ENCODE results near the gene SLC29A1. TPM values are rescaled to one million over a fixed set of nuclear protein-coding genes. Genes with fewer than 3 reads are reported as not detected.
"Not testable (repeated sequence)": the region's sequence is repeated elsewhere in the genome, so short reads cannot be mapped to it uniquely, and the experiment has no call there.

The SLC29A1 gene
- total RNA-seq, 1 experiment from 2014 or later, result 130 TPM

DNA sequence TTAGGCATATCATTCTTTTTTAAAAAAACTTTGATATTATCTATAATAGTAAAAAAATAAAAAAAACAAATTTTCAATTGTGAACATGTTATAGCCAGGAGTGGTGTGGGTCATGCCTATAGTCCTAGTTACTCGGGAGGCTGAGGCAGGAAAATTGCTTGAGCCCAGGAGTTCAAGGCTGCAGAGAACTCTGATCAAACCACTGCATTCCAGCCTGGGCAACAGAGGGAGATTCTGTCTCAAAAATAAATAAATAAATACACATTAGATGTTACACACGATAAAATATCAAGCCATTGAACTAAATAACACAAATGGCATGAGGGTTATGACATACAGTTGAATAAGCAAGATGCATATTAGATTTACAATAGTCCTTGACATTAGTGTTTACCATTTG lies 34.6 kb upstream of the SLC29A1 start:
- H3K4me3 ChIP-seq, result no peak overlapping the region
- H3K9me3 ChIP-seq, result no peaks in the 10 kb centered on the region
- no peaks in the 10 kb centered on the region for H3K36me3 ChIP-seq
- no peaks in the 10 kb centered on the region; the same call in 1 of the 2 replicates for H3K27me3 ChIP-seq
- no peak for DNase-seq

DNA sequence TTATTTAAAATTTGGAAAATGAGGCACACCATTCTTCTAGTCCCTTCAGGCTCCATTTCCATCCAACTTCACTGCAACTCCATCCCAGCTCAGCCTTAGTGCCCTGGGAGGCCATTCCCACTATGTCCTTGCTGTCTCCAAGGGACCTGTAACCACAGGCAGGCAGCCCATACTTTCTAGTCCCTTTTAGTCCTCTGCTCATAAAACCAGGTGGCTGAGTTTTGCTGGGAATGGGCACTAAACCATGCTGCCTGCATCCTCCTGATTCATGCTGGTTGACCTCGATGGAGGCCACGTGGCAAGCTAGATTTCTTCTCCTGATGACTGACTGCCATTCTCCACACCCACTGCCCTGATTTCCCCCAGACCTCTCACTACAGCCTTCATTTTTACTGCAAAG lies 34.1 kb upstream of the SLC29A1 start:
- H3K27me3 ChIP-seq, result no peaks in the 10 kb centered on the region; the same call in 1 of the 2 replicates
- no peaks in the 10 kb centered on the region for H3K36me3 ChIP-seq
- H3K9me3 ChIP-seq, result no peaks in the 10 kb centered on the region
- DNase-seq, result no peak
- no peak overlapping the region for H3K4me3 ChIP-seq

DNA sequence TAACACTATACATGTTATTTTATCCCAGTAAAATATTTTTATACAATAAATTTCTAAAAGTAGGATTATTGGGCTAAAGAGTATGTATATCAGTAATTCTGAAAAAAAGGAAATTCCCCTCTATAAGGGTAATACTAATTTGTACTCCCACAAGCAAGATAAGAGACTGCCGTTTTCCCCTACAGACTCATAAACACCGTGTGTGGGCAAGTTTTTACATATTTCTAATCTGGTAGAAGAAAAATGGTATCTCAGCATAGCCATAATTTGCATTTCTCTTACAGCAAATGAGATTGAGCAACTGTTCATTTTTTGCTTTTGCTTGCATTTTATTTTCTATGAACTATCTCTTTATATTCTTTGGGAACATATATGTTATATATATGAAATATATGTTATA lies 32.7 kb upstream of the SLC29A1 start:
- no peaks in the 10 kb centered on the region for H3K36me3 ChIP-seq
- no peak for DNase-seq
- H3K4me3 ChIP-seq, result no peak overlapping the region
- H3K27me3 ChIP-seq, result no peaks in the 10 kb centered on the region
- no peaks in the 10 kb centered on the region for H3K9me3 ChIP-seq

DNA sequence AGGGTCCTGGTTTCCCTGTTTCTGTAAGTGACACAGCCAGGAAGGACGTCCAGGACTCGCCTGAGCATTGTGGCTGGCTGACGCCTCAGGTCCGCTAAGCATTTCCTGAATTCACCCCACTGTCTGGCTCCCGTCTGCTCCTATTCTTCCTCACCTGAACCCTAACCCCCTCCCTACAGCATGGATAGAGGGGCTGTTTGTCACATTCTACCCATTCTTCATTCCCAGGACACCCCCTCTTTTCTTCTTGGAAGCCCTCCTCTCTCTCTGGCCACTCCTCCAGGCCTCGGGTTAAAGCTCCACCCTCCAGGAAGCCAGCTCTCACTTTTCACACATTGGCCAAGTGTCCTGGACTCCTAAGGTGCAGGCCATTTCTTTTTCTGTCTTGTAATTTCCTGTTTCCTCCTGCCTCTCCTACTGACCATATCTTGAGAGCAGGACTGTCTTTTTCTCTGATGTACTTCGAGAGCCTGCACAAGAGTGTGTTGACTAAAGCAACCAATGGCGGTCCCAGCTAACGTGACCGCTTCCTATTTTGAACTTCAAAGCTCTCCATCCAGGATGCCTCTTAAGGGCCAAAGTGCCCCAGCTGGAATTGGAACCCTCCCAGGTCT lies 30.9 kb upstream of the SLC29A1 start:
- Histone ChIP-seq H3K4me3 (no peak overlapping the region), H3K9me3 (no peaks in the 10 kb centered on the region), H3K27me3 (no peaks in the 10 kb centered on the region), H3K36me3 (no peaks in the 10 kb centered on the region)
- no peak for DNase-seq

DNA sequence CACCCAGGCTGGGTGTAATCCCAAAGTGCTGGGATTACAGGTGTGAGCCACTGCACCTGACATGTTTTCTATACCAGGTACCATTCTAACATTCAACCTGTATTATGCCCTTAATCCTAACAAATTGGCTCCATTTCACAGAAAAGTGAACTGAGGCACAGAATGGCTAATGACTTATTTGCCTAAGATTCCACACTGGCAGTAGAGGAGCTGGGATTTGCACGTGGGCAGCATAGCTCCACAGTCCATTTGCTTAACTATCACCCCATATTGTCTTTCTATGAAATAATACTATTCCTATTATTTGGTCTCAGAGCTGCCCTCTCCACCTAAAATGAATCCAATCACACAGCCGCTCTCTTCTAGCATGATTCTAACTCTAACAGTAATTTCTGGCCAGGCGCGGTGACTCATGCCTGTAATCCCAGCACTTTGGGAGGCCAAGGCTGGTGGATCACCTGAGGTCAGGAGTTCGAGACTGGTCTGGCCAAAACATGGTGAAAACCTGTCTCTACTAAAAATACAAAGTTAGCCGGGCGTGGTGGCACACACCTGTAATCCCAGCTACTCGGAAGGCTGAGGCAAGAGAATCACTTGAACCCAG lies 30.0 kb upstream of the SLC29A1 start:
- no peak for DNase-seq
- H3K4me3 ChIP-seq, result no peak overlapping the region
- no peaks in the 10 kb centered on the region for H3K27me3 ChIP-seq
- no peaks in the 10 kb centered on the region for H3K9me3 ChIP-seq
- no peaks in the 10 kb centered on the region for H3K36me3 ChIP-seq

DNA sequence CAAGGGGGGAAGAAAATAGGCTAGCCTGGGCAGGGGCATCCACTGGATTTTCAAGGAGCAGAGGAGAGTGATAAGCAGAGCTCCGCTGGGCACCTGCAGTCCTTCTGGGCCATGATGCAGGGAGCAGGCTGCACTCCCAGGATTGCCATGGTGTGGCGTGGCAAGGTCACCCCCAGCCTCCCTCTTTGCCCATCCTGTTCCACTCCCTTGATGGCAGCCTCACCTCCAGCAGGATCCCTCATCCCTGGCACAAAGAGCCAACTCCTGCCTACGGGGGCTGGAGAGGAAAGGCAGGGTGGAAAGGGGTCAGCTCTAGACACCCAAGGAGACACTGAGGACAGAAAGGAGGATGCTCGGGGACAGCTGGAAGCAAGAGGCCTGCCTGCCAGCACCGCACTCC lies 29.1 kb upstream of the SLC29A1 start:
- Histone ChIP-seq H3K36me3 (no peaks in the 10 kb centered on the region), H3K9me3 (no peaks in the 10 kb centered on the region), H3K4me3 (no peak overlapping the region), H3K27me3 (no peaks in the 10 kb centered on the region)
- no peak for DNase-seq

DNA sequence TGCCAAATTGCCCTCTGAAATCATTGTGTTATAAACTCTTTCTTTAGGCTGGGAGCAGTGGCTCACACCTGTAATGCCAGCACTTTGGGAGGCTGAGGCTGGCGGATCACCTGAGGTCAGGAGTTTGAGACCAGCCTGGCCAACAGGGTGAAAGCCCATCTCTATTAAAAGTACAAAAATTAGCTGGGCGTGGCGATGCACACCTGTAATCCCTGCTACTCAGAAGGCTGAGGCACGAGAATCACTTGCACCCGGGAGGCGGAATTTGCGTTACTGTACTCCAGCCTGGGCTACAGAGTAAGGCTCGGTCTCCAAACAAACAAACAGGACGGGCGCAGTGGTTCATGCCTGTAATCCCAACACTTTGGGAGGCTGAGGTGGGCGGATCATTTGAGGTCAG lies 27.0 kb upstream of the SLC29A1 start:
- DNase-seq, H3K27me3 ChIP-seq, H3K4me3 ChIP-seq, H3K36me3 ChIP-seq, H3K9me3 ChIP-seq: not testable (repeated sequence)

DNA sequence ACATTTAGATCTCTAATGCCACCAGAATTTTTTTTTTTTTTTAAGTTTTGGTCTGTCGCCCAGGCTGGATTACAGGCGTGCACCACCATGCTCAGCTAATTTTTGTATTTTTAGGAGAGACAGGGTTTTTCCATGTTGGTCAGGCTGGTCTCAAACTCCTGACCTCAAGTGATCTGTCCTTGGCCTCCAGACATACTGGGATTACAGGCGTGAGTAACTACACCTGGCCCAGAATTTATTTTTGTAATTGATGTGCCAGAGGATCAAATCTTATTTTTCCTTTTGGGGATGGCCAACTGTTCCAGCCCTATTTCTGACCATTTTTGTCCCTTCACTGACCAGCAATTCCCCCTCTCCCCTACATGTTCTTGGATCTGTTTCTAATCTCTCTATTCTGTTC lies 24.7 kb upstream of the SLC29A1 start:
- no peaks in the 10 kb centered on the region for H3K27me3 ChIP-seq
- no peak overlapping the region for H3K4me3 ChIP-seq
- DNase-seq, result peak; percentile 70
- no peaks in the 10 kb centered on the region for H3K9me3 ChIP-seq
- no peaks in the 10 kb centered on the region for H3K36me3 ChIP-seq

DNA sequence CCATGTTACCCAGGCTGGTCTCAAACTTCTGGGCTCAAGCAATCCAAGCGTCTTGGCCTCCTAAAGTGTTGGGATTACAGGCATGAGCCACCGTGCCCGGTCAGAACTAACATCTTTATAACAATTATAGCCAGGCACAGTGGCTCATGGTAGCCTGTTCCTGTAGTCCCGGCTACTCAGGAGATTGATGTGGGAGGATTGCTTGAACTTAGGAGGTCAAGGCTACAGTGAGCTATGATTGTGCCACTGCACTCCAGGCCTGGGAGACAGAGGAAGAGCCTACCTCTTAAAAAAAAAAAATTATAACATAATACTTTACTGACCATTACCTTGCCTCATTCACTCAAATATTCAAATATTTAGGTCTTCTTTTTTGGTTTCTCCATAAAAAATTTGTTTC lies 23.5 kb upstream of the SLC29A1 start:
- H3K27me3 ChIP-seq, result no peaks in the 10 kb centered on the region
- H3K9me3 ChIP-seq, result no peaks in the 10 kb centered on the region
- H3K36me3 ChIP-seq, result no peaks in the 10 kb centered on the region
- no peak overlapping the region for H3K4me3 ChIP-seq
- no peak for DNase-seq

DNA sequence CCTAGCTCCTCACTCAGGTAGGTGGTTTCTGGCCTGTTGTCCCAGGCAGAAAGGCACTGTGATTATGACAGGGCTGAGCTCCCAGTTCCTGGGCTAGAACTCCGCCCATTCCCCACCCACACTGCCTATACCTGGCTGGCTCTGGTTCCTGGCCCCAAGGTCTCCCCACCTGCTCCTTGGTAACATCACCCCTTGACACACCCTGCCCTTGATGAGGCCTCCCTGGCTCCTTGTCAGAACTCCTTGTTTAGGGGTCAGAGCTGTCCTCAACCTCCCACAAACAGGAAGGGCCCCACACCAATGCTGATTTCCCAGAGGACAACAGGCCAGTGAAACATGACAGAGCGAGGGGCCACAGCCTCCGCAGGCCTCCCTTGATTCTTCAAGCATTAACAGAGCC lies 22.2 kb upstream of the SLC29A1 start:
- DNase-seq, result no peak
- H3K4me3 ChIP-seq, result no peak overlapping the region
- no peaks in the 10 kb centered on the region for H3K9me3 ChIP-seq
- H3K36me3 ChIP-seq, result no peaks in the 10 kb centered on the region
- H3K27me3 ChIP-seq, result no peaks in the 10 kb centered on the region

DNA sequence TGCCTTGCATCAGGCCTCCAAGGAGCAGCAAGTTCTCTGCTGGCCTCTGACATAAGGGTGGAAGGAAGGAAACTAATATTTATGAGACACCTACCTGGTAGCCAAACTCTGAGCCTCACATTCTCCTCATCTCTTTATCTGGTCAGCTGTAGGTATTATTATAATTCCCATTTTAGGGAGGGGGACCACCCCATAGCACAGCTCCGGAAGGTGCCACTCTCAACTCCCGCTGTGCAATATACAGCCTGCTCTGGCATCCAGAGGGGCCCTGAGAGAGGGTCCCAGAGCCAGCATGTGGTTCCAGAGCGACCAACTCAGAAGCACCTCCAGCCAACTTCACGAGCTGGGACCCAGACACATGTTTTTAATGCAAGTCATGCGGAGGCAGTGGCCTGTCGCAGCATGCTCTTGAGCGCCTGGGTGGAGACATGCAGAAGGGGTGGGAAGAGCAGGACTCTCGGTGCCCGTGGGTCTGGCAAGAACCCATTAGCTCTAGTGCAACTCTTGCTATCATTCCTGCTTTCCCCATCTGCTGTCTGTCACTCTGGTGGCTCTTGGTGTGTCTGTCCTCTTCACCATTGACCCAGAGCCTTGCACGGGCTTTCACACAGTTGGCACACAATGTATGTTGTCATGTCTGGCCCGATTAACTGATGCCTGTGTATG lies 21.6 kb upstream of the SLC29A1 start:
- Histone ChIP-seq H3K9me3 (no peaks in the 10 kb centered on the region), H3K4me3 (no peak overlapping the region), H3K36me3 (no peaks in the 10 kb centered on the region), H3K27me3 (no peaks in the 10 kb centered on the region)
- DNase-seq, result no peak

DNA sequence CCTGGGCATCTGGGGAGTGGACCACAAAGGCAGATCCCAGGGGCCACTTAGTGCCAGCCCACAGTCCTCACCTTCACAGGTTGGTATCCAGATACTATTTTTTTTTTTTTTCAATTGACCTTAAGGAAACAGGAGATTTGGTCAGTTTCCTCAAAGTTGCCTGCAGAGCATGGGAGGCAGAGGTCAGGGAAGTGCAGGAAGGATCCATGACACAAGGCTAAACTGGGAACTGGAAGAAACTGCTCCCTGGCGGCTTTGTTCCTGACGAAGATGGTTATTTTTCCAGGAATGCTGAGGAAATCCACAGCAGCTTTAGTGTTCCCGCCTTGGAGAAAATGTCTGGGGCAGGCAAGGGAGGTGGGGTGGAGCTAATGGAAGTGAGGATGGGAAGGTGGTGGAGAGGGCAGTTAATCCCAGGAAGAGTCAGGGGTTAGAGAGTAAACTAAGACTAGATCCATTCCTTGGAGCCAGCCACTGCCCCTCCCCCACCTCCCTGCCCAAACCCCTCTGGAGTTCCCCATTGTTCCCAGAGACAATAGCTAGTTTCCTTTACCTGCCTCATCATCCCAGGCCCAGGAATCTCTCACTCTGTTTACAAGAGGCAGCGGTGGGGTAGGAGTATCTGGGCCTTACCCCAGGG lies 20.9 kb upstream of the SLC29A1 start:
- no peak for DNase-seq
- Histone ChIP-seq H3K27me3 (no peaks in the 10 kb centered on the region), H3K4me3 (no peak overlapping the region), H3K36me3 (no peaks in the 10 kb centered on the region), H3K9me3 (no peaks in the 10 kb centered on the region)

DNA sequence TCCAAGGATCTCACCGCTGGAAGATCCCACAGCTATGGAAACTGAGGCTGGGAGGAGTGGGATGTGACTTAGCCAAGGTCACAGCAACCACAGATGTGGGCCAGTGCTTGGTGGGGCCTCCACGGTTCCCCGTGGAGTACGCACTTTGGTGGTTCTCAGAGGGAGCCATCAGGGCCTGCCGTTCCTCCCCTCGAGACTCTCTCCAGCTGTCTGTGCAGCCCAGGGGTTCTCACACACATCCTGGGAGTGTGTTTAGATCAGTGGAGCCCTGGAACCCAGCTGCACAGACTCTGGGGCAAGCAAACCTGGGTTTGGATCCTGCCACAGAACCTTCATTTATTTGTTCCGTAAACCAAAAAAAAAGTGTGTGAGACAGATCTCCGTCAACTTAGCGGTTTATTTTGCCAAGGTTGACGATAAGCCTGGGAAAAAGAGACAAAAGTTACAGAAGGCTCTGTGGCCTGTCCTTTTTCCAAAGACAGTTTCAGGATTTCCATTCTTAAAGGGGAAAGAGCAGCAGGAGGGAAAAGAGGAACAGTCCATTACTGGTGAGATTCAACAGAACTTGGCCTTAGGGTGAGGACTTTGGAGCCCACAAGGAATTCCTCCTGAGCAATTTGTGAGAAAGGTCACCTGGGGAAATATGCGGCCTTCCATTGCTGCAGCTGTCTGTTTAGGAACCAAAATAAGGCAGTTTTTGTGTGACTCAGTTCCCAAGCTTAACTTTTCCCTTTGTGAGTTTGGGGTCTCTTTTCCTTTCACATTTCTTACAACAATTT lies 20.2 kb upstream of the SLC29A1 start:
- Histone ChIP-seq H3K4me3 (no peak overlapping the region), H3K9me3 (no peaks in the 10 kb centered on the region), H3K36me3 (no peaks in the 10 kb centered on the region), H3K27me3 (no peaks in the 10 kb centered on the region)
- DNase-seq, result no peak

DNA sequence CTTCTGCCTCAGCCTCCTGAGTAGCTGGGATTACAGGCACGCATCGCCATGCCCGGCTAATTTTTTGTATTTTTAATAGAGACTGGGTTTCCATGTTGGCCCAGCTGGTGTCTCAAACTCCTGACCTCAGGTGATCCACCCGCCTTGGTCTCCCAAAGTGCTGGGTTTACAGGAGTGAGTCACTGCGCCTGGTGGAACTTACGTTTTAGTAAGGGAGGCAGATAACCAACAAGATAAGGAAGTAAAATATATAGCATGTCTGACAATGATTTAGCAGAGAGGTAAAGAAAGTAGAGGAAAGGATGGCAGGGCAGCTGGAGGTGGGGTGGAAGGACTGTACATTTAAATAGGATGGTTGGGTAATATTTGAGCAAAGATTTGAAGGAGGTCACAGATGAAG lies 19.4 kb upstream of the SLC29A1 start:
- Histone ChIP-seq H3K36me3 (no peaks in the 10 kb centered on the region), H3K4me3 (no peak overlapping the region), H3K27me3 (no peaks in the 10 kb centered on the region), H3K9me3 (no peaks in the 10 kb centered on the region)
- no peak for DNase-seq

DNA sequence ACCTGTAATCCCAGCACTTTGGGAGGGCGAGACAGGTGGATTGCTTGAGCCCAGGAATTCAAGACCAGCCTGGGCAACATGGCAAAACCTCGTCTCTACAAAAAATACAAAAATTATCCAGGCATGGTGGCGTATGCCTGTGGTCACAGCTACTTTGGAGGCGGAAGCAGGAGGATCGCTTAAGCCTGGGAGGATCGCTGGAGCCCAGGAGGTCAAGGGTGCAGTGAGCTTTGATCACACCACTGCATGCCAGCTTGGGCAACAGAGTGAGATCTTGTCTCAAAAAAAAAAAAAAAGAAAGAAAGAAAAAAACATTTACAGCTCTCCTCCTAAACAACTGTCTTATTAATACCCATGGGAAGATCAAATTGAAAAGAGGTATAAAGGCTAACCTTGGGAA lies 15.4 kb upstream of the SLC29A1 start:
- DNase-seq, result no peak
- H3K27me3 ChIP-seq, result no peaks in the 10 kb centered on the region
- H3K4me3 ChIP-seq, result no peak overlapping the region
- H3K36me3 ChIP-seq, result no peaks in the 10 kb centered on the region
- no peaks in the 10 kb centered on the region for H3K9me3 ChIP-seq

DNA sequence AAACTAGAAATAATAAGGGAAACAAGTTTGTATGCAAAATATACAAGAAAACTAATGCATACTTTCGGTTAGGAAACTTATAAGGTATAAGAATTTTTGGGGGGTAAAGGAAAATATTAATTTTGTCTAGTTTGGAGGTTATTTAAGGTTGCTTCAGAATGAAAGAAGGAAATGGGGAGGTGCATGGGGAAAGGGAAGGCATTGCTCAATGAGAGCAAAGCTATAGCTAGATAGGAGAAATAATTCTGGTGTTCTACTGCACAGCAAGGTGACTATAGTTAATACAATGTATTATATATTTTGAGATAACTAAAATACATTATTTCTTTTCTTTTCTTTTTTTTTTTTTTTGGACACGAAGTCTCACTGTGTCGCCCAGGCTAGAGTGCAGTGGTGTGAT lies 12.1 kb upstream of the SLC29A1 start:
- no peaks in the 10 kb centered on the region for H3K36me3 ChIP-seq
- H3K4me3 ChIP-seq, result no peak overlapping the region
- no peak for DNase-seq
- no peaks in the 10 kb centered on the region for H3K27me3 ChIP-seq
- no peaks in the 10 kb centered on the region for H3K9me3 ChIP-seq

DNA sequence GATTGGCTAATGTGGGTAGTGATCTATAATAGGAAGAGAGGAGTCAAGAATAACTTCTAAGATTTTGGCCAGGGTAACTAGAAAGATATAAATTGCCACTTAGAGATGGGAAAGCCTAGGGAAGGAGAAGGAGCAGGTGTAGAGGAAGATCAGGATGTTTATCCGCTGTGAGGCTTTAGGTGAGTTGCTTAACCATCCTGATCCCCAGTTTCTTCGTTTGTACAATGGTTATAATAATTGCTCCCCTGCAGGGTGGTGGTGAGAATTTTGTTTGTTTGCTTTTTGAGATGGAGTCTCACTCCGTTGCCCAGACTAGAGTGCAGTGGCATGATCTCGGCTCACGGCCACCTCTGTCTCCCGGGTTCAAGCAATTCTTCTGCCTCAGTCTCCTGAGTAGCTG lies 9.1 kb upstream of the SLC29A1 start:
- Histone ChIP-seq H3K27me3 (no peaks in the 10 kb centered on the region), H3K36me3 (no peaks in the 10 kb centered on the region), H3K9me3 (no peaks in the 10 kb centered on the region), H3K4me3 (no peak overlapping the region)
- no peak for DNase-seq
